ENCODE data around the gene HAGHL.
"Not testable (repeated sequence)": the region's sequence is repeated elsewhere in the genome, so short reads cannot be mapped to it uniquely, and the experiment has no call there.

HAGHL gene

GRCh38 chr16:733382-734207 is 6.7 kb downstream of the HAGHL start:
- no peak for DNase-seq (ENCODE audit: low read depth in 1 of 2, low spot score in 1 of 2)

DNA sequence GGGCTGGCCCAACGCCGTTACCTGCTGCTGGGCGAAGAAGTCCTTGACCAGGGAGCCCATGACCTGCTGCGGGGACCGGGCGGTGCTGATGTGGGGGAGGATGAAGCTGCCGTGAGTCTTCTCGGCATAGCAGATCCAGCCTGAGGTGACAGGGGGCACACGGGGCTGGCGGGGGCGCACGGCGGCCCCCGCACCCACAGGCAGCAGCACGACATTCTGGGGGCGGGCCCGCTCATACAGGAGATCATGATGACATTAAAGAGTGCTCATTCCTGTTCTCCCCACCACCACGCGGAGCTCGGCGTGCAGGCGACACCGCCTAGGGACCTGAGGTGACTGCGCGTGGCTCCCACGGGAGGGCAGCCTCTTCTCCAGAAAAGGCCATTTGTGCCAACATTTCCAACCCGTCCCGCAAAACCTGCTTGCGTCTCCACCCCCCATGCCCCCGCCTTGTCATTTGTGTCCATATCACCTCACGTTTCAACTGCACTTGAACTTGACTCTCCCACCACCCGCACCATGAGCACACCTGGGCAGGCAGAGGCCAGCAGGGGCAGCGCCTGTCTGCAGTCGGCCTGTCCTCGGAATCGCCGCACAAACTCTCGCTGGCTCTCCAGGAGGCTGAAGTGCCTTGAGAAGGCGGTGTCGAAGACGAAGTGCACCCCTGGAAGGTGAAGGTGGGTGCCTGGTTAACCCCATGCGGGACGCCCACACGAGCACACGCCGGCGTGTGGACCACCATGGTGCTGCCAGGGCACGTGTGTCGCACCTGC is 7.5 kb downstream of the HAGHL start:
- DNase-seq (ENCODE audit: low read depth in 1 of 2, low spot score in 1 of 2) = no peak

- no peak for DNase-seq (ENCODE audit: low read depth in 1 of 2, low spot score in 1 of 2)
These were observed 8.3 kb downstream of the HAGHL start for GRCh38 chr16:734981-735881.

GRCh38 chr16:735982-736453 is 9.1 kb downstream of the HAGHL start:
- DNase-seq (ENCODE audit: low read depth in 1 of 2, low spot score in 1 of 2) = no peak

DNA sequence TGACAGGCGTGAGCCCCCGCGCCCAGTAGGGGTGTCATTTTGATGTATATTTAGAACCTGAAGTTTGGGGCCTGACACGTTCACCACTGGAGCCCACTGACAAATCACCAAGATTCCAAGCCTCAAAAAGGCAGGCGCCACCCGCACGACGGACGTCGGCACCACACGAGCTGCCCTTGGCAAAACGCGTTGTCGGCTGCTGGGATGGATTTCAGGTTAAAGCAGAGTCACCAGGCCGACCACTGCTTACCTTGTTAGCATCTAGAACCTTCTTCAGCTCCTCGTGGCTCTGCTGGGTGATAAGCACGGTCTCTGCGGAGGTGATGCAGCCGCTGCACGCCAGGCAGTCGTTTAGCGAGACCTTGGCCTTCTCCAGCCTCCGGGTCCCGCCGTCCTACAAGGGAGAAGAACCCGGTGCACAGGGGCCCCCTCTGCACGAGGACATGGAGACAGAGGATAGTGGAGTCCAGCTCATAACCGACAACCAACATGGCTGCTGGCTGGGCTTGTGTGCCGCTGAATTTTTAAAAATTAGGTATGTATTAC is 10.1 kb downstream of the HAGHL start:
- no peak for DNase-seq (ENCODE audit: low read depth in 1 of 2, low spot score in 1 of 2)

DNA sequence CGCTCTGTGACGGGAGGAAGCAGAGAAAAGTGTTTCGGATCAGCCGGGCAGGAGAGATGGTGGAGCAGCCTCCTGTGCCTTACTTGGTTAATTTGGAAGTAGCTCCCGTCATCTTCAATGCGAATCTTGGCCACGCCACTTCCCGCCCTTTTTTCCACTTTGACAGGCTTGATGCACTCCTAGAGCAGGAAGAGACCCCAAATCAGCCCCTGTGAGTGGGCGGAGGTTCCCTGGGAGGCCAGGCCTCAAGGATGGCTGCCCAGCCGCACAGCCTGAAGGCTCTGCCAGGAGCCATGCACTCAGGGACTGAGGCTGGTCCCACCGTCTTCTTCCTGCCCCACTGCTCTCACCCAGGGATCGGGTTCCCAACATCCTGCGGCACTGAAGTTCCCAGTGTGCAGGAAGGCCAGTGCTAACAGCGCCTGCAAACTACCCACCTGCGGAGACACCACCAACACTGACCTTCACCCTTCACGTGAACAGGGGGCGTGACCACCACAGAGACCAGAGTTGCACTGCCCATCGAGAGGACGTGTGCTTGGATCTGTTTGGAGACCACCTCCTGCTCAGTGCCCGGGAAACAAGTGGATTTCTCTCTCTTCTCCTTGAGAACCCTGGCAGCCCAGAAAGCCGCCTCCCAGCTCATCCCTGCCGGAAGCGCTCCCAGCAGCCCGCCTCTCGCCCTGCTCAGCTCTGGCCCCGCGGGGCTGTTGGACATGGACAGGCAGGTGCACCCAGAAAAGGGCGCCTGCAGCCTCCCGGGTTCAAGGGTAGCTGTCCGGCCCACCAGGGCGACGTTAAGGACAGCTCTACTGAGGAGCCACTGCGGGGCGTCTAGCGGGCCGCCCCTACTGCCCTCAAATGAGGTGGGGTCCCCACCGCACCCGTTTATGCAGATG is 12.9 kb downstream of the HAGHL start:
- DNase-seq (ENCODE audit: low read depth in 1 of 2, low spot score in 1 of 2) = no peak

- no peak for DNase-seq (ENCODE audit: low read depth in 1 of 2, low spot score in 1 of 2)
These were observed 13.5 kb downstream of the HAGHL start for GRCh38 chr16:740459-740763.

- peak; percentile 89 to 90 for DNase-seq (ENCODE audit: low read depth in 1 of 2, low spot score in 1 of 2)
These were observed 14.0 kb downstream of the HAGHL start, which contains the start of gene CIAO3 for GRCh38 chr16:740764-741505. Gene CIAO3, minus strand, starts transcription at chr16:740997. Its CDS starts 12 bp downstream, at chr16:740985.

- DNase-seq (ENCODE audit: low read depth in 1 of 2, low spot score in 1 of 2) = no peak
These were observed 15.2 kb downstream of the HAGHL start for GRCh38 chr16:741986-742629.

GRCh38 chr16:742894-743293 is 16.0 kb downstream of the HAGHL start:
- not testable (repeated sequence) for DNase-seq (ENCODE audit: low read depth in 1 of 2, low spot score in 1 of 2)

DNA sequence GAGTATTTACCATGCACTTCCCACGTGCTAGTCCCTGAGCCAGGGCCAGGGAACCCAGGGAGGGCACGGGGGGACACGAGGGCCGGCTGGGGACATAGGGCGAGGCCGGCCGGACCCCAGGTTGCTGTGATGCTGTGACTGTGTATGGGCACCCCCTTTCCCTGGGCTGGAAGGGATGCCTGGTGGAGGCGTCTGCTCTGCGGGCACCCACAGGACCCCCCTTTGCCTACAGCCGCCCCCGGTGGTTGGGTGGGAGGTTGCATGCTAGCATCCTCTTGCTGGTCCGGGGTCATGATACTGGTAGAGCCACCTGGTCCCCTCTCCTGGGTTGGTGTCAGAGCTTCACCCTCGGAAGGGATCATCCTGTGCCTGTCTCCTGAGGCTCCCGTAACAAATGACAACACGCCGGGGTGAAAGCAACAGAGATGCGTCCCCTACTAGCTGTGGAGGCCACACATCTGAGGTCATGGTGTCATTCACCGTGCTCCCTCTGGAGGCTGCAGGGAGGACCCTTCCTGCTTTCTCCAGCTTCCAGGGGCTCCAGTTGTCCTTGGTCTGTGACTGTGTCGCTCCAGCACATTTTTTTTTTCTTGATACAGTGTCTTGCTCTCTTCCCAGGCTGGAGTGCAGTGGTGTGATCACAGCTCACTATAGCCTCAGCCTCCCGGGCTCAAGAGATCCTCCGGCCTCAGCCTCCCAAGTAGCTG is 17.0 kb downstream of the HAGHL start:
- DNase-seq (ENCODE audit: low read depth in 1 of 2, low spot score in 1 of 2) = no peak

DNA sequence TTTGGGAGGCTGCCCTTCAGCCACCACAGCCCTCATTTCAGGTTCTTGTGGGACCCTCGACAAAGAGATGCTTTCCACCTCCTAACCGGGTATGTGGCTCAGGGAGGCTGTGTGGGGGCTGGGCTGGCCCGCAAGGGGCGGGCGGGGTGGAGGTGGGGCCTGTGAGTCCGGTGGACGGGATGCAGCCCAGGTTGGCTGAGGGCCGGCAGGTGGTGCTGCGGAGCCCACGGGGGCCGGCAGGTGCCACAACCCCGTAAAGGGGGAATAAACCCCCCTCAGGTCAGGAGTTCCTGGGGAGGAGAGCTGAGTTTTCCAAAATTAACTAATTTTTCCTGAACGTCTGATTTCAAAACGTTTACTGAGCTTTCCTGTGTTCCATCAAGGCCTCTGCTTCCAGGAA is 18.8 kb downstream of the HAGHL start:
- no peak for DNase-seq (ENCODE audit: low read depth in 1 of 2, low spot score in 1 of 2)

DNA sequence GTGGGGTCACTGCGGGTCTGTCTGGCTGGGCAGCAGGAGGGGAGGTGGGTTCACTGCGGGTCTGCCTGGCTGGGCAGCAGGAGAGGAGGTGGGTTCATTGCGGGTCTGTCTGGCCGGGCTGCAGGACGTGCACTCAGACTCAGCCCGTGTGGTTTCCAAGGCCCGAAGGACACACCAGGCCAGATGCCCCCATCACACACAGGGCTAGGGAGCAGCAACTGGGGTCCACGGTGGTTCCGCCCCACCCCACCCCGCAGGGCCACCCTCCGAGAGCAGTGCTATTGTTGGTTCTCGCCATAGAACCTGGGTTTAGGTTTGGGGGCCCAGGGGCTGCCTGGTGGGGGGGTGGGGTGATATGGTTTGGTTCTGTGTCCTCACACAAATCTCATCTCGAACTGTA is 19.7 kb downstream of the HAGHL start:
- no peak for DNase-seq (ENCODE audit: low read depth in 1 of 2, low spot score in 1 of 2)

- DNase-seq (ENCODE audit: low read depth in 1 of 2, low spot score in 1 of 2) = no peak
These were observed 21.3 kb downstream of the HAGHL start for GRCh38 chr16:747978-748746.

- no peak for DNase-seq (ENCODE audit: low read depth in 1 of 2, low spot score in 1 of 2)
These were observed 22.1 kb downstream of the HAGHL start for GRCh38 chr16:749010-749409.

- no peak for DNase-seq (ENCODE audit: low read depth in 1 of 2, low spot score in 1 of 2)
These were observed 23.6 kb downstream of the HAGHL start for GRCh38 chr16:750485-750884.

All from activated T-helper 1 cell treated with anti-CD3 and anti-CD28 coated beads, Interleukin-2, amount 50 U/mL, for 16 hours (primary cell).